Cardiac septum (tissue), 1 donor: ENCODE measurements around the gene FRG2C. TPM values are rescaled to one million over a fixed set of nuclear protein-coding genes. Genes with fewer than 3 reads are reported as not detected.
A peak's percentile ranks its signal among the peaks of the same experiment; 100 is the strongest.
"Not testable (repeated sequence)": the region's sequence is repeated elsewhere in the genome, so short reads cannot be mapped to it uniquely, and the experiment has no call there.

Source experiments
- DNase-seq: peaks from one replicate; pipeline ENCODE4 v3.0.0-alpha.2; 2020; ENCODE audit warnings: low spot score
- intact Hi-C: fragments of 100-400 bp; cut with DNase I; formaldehyde crosslinking; loops from one replicate; pipeline ENCODE4 v1.14.0; 2022
- microRNA-seq: library from miRNA; unstranded; fragments of <30 nt; microRNA quantifications from one replicate; pipeline ENCODE4 v1.2.0, GENCODE V29; 2020
- total RNA-seq: library from RNA; stranded (reverse); fragmentation: NEBNext Ultra II Directional; extraction: Animal tissue kit (Norgen Biotek cat#: 25700); gene quantifications from one replicate; pipeline ENCODE4 v1.2.1, GENCODE V29; 2021
- donor health status: DM: no; HTN: no; CAD: no.

Gene FRG2C
- total RNA-seq, 1 donor from 2014 or later: not detected

DNA sequence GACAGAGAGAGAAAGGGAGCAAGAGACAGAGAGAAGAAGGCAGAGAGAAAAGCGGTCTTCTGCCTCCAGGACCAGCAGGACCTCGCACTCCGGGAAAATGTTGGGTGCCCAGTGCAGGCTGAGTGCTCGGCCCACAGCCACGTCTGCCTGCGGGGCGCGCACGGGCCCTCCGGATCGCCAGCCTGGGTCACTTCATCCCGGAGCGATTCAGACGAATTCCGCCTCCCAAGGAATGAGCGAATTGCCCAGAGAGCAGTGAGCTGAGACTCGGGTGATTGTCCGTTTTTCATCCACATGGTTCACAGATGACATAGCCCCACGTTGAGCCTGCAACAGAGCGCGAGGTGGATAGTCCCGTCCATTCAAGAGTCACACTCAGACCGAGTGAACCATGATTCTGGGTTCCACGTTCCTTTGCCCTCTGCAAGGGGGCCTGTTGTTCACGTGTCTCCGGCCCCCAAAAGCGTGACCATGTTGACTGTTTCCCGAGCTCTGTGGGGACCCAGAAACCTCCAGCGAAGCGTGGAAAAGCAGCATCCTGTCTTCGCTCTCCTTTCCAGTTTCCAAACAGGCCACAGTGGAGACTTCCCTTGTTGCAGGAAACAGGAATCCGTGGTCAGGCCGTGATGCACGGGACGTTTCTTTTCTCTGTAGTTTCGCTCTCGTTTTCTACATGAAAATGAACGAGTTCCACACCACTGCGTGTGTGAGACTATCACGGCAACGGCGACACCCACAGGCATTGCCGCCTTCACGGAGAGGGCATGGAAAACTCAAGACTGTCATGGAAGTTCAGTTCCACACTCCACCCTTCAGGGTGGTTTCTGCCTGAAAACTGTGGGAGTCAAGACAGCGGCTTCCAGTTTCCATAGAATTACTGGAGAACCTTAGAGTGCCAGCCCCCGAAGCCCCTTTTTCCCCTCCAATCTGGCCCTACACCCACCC, 3.9 kb downstream of the FRG2C start:
- DNase-seq, intact Hi-C loops: not testable (repeated sequence)

DNA sequence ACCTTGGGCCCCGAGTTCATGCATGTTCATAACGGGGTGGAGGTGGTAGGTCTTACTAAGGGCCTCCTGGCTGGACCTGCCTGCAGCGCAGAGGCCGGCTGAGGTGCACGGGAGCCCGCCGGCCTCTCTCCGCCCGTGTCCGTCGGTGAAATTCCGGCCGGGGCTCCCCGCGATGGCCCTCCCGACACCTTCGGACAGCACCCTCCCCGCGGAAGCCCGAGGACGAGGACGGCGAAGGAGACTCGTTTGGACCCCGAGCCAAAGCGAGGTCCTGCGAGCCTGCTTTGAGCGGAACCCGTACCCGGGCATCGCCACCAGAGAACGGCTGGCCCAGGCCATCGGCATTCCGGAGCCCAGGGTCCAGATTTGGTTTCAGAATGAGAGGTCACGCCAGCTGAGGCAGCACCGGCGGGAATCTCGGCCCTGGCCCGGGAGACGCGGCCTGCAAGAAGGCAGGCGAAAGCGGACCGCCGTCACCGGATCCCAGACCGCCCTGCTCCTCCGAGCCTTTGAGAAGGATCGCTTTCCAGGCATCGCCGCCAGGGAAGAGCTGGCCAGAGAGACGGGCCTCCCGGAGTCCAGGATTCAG, 4.7 kb downstream of the FRG2C start:
- DNase-seq: peak; percentile 95
- intact Hi-C loops: not testable (repeated sequence)

DNA sequence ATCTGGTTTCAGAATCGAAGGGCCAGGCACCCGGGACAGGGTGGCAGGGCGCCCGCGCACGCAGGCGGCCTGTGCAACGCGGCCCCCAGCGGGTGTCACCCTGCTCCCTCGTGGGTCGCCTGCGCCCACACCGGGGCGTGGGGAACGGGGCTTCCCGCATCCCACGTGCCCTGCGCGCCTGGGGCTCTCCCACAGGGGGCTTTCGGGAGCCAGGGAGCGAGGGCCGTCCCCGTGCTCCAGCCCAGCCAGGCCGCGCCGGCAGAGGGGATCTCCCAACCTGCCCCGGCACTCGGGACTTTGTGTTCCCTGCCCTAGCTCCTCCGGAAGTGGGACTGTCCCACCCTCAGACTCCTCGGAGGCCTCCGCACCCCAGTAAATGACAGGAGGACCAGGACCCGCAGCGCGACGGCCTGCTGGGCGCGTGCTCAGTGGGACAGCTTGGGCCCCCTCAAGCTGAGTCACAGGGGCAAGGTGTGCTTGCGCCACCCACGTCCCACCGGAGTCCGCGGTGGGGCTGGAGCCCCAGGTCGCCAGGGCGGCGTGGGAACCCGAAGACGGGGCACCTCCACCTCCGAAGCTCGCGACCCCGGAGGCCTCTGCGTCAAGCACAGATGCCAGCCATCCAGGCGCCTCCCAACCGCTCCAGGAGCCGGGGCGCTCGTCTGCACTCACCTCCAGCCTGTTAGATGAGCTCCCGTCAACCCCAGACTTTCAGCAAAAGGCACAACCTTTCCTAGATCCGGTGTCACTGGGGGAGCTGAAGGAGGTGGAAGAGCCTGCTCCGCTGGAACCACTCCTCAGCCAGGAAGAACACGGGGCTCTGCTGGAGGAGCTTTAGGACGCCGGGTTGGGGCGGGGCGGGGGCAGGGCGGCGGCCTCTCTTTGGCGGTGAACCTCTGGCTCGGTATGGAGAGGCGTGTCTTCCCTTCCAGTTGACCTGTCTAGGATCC, 5.5 kb downstream of the FRG2C start:
- DNase-seq, intact Hi-C loops: not testable (repeated sequence)

DNA sequence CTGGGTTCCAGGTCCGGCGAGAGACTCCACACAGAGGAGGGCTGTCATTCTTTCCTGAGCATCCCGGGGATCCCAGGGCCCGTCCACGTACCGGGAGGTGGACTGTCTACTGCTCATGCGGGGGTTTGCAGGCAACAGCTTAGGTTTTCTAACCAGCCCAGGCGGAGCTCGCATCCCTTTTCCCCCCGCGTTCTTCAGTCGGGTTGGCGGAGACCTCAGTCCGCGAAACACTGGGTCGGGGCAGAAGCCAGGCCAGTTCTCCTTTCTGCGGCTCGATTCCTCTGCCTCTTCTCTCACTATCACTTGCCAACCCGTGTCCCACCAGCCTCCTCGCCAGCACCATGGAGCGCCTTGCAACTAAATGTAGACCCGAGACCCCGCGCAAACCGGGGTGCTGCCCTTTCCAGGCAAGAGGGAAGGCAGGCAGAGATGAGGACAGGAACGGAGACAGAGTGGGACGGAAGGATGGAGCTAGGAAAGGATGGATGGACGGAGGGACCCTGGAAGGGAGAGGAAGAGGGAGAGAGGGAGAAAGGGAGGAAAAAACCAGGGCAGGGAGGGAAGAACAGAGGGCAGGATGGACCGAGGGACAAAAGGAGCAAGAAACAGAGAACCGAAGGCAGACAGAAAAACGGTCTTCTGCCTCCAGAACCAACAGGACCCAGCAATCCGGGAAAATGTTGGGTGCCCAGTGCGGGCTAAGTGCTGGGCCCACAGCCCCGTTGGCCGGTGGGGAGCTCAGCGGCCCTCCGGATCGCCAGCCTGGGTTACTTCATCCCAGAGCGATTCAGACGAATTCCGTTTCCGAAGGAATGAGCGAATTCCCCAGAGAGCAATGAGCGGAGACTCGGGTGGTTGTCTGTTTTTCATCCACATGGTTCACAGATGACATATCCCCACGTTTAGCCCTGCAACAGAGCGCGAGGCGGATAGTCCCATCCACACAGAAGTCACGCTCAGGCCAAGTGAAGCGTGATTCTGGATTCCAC, 6.5 kb downstream of the FRG2C start:
- intact Hi-C loops: not testable (repeated sequence)
- DNase-seq: peak; percentile 76

DNA sequence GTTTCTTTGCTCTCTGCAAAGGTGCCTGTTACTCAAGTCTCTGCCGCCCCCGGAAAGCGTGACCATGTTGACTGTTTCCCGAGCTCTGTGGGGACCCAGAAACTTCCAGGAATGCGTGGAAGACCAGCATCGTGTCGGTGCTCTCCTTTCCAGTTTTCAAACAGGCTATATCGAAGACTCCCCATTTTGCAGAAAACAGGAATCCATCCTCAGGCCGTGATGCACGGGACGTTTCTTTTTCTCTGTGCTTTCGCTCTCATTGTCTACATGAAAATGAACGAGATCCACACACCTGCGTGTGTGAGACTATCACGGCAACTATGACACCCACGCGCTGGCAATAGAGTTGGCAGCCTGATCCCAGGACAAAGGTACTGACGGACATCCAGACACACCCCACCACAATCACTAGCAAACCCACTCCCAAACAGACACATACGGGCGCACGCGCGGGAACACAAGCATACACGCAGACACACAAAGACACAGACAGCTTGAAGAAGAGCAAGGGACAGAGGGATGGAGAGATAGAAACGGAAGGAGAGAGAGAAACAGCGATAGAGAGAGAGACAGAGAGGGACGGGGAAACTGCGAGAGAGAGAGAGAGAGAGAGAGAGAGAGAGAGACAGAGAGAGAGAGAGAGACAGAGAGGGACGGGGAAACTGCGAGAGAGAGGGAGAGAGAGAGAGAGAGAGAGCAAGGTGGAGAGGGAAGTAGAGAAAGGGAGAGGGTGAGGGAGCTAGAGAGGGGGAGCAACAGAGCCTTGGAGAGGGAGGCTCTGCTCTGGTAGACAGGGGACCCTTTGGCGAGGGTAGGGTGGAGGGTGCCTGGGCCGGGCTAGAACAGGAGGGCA, 7.4 kb downstream of the FRG2C start:
- DNase-seq, intact Hi-C loops: not testable (repeated sequence)

DNA sequence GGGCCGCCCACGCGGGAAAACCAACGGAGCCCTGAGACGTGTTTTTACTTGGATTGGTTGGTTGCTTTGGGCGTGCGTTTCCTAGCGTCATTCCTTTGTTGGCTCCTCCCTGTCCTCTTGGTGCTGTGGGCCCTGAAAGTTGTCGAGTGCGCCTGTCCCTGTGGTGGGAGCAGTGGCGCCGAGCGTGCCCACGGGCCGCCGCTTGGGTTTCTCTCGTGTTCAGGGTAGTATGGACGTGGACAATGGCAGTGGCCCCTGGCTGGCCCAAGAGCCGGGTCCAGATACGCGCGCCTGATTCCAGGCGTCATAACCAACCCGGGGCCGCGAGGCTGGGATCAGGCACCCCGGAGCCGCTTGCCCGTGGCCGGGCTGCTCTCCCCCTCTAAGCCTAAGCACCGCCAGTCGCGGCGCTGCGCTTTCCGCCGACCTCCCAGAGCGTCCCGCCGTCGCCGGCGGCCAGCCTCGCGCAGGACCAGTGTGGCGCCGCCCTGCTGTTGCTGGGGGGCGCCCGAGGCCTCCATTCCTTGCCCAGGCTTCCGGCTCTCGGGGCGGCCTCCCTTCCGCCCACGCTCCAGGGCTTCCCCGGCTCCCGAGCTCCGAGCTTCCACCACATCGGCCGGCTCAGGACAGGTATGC, 8.1 kb downstream of the FRG2C start:
- intact Hi-C loops: not testable (repeated sequence)
- peak; percentile 82 for DNase-seq

DNA sequence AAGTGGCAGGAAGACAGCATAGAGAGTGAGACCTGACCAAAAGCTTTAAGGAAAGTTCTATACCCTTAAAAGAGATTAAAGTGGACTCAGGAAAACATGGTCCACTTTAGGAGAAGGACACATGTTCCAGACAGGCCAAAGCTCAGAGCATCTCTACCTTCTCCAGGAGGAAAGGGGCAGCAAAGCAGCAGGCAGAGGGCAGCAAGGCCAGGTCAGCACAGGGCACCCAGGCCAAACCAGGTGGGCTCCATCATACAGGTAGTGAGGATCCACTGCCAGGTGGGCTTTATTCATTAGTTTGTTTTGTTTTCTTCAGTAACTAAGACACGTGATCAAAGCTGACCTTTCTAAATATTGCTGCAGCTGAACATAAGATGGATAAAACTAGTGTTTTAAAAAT, 19.8 kb downstream of the FRG2C start:
- not testable (repeated sequence) for DNase-seq

DNA sequence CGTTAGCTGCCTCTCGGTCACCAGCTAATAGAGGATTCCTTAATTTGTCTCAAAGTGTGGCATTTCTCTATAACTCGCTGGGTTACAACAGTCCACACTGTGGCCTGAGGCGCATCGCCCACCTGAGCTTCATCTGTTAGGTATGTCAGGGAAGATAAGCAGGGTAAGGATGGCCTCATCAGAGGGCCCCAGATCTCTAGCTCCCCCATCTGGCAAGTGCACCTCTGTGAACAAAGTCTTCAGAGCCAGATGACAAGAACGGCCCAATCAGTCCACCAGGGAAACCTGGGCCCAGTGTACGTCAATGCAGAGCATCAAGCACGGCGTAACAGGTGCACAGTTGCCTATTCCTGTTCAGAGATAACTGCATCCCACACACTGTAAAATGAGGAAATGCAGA, 23.2 kb downstream of the FRG2C start:
- DNase-seq: no peak
- intact Hi-C loops: no loop called here

More for the DNA sequence above, 19.8 kb downstream of the FRG2C start:
- intact Hi-C loops: not testable (repeated sequence)

DNA sequence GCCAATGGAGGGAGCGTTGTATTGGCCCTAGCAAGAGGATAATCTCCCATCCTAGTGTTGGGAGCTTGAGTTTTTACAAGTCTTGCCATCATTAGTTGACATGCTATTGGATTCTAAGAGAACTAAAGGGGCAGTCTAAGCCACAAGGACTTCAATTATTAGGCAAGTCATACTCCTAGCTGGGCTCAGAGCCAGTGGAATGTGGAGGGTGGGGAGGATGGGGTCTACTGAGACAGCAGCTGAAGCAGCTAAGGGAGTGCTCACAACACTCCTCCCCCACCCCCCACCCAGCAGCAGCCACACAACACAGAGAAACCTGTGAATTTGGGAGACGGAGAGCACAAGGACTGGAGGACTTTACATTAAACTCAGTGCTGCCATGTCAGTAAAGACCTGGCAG, 27.9 kb downstream of the FRG2C start:
- intact Hi-C loops: no loop called here
- DNase-seq: no peak

Small RNAs within 50 kb of the gene (microRNA-seq; reads per million reads assigned to microRNA genes)
- not detected for gene MIR1324

Other genes with a start within 250 kb of the FRG2C start
- gene ZNF717, start 121.2 kb downstream of the FRG2C start, total RNA-seq: 7.8 TPM